HG02973 (cell line): ENCODE results near the gene ZBTB17.
A peak's percentile ranks its signal among the peaks of the same experiment; 100 is the strongest.
"Not testable (repeated sequence)": the region's sequence is repeated elsewhere in the genome, so short reads cannot be mapped to it uniquely, and the experiment has no call there.

Source experiments
- ATAC-seq: cut with Tn5 transposase; IDR thresholded peaks from one replicate; pipeline ENCODE4 v1.9.1; 2021; ENCODE audit warnings: moderate library complexity; ENCODE audit not compliant: unreplicated experiment

Gene ZBTB17

DNA sequence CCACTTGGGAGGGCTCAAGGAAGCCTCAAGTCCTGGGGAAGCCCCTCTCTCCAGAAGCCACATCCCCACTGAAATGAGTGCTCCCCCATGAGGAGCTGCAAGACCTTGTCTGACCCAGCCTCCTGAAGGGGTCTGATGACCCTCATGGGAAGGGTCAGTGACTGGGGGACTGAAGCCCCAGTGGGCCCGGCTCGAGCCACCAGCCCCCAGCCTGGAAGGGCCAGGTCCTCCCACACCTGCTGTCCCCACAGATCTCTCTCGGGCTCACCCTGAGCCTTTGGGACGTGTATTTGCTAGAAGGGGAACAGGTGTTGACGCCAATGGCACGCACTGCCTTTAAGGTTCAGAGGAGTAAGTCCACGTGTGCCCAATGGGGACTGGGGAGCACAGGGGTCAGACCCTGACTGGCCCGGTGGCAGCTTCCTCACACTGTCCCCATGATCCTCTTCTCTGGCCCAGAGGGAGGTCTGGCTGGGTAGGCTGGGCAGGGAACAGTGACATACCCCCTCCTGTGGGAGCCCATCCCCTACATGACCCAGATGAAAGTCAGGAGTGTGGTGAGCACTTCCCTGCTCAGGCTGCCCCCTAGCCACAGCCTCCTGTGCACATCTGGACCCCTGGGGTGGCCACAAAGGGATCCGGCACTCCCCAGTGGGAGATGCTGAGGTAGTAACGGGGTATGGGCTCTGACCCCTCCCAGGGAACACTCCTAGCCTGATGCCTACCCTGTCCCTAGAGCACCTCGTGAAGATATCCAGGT, 15.7 kb upstream of the ZBTB17 start:
- no peak for ATAC-seq

DNA sequence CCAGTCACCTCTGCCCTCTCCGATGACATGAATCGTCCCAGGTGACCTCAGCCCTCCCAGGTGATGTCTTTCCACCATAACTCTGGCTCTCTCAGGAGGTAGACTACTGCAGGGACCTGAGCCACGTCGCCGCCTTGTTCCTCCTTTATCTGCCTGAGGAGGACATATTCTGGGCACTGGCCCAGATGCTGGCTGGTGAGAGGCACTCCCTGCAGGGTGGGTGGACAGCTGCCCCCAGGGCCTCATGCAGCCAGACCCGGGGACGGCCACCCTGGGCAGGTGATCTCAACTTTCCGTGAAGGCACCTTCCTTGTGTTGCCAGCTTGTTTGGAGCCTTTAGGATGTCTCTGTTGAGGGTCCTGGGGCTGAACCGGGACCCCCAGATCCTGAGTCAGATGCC, 13.9 kb upstream of the ZBTB17 start:
- ATAC-seq = no peak

DNA sequence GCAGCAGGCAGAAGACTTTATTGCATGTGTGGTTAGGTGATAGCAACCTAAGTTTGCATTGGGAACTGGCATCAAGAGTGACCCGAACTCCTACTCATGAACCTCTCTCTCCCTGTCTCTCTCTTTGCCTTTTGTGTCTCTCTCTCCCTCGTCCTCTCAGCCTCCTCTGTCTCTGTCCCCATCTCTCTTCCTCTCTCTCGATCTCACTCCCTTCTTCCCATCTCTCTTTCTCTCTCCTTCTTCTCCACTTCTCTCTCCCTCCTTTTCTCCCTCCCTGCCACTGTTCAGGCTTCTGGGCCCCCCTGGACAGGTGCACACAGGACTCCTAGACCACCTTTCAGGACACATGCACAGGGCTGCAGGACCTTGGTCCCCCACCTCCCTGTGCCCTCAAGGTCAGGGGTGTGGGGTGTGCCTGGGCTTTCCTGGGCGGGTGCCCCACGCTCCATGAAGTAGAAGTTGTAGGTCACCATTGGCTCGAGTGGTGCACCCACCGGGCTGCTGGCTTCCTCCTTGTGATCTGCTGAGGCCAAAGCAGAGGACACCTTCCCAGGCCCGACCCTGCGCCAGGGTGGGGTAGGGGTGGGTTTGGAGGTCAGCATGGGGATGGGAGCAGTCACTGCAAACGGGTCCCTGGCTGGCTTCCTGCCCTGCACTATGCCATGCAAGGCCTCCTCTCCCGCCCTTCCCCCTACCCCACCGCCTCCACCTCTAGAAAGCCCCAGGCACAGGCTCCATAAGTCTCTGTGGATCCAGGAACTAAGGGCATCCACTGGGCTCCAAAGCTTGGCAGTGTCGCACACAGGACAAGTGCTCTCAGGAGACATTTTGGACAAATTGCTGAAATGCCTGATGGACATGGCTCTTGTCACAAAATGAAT, 13.2 kb upstream of the ZBTB17 start:
- ATAC-seq = no peak

DNA sequence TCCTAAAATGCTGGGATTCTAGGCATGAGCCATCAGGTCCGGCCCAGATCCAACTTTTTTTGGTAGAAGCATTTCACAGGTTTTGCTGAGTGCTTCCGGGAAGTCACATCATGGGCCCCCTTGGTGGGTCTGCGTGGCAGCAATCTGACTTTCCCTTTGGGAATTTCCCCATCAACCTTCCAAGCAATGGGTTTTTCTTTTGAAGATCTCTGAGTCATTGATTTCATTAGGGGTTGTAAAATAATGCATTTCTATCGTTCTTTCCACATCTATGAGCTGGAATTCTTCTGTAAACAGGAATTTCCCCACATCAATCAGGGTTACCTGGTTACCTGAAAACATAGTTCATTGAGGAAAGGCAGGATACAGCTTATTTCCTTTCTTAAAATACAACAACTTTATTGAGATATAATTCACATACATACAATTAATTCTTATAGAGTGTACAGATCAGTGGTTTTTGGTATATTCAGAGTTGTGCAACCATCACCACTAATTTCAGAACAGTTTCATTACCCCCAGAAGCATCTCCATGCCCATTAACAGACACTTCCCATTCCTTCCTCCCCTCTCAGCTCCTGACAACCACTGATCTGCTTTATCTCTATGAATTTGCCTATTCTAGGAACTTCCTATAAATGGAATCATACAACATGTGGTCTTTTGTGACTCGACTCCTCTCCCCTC, 9.9 kb upstream of the ZBTB17 start:
- no peak for ATAC-seq

DNA sequence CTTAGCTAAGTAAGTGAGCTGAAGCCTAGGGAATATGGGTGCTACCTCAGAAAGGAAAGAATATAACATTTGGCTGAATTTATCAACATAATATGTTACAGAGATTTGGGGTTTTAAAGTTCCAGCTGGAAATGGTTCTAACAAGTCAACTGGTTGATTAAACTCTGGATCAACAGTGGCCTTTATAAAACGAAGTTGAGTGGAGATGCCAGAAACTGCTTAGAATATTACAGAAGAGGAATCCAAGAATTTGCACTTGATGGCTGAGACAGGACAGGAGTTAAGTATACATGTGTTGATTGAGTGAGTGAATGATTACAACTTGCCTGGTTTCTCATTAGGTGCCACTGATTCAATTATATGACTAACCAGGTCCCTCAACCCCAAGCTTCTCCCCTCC, 7.4 kb upstream of the ZBTB17 start:
- ATAC-seq = no peak

DNA sequence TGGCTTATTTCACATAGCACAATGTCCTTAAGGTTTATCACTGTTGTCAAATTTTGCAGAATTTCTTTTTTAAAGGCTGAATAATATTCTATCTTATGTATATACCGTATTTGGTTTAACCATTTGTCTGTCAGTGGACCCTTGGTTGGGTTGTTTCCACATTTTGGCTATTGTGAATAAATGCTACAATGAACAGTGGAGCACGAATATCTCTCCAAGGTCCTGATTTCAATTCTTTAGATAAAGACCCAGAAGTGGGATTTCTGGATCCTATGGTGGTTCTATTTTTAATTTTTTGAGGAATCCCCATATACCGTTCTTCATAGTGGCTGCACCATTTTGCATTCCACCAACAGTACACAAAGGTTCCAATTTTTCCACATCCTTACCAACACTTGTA, 5.8 kb upstream of the ZBTB17 start:
- no peak for ATAC-seq

DNA sequence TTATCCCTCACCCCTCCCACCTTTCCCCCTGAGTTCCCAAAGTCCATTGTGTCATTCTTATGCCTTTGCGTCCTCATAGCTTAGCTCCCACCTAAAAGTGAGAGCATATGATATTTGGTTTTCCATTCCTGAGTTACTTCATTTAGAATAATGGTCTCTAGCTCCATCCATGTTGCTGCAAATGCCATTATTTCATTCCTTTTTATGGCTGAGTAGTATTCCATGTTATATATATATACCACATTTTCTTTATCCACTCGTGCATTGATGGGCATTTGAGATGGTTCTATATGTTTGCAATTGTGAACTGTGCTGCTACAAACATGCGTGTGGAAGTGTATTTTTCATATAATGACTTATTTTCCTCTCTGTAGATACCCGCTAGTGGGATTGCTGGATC, 2.0 kb upstream of the ZBTB17 start:
- not testable (repeated sequence) for ATAC-seq

DNA sequence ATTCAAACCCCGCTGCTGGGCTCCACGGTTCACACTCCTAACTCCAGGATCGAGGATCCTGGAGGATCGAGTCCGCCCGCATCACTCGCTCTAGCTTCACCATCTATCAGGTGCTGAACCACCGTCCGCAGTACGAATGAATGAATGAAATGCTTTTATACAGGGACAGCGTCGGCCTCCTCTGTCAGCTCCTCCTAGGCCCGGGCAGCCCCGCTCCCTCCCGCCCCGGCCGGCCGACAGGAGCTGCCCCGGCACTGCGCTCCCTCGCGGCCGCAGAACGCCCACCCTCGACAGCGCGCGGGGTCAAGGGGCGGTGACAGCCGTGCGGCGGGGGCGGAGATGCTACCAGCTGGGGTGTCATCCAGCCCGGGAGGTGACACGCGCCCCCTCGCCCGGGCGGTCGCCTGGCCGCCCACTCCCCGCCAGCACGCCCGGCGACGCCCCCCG, 520 bp downstream of the ZBTB17 start:
- peak; percentile 47 for ATAC-seq

DNA sequence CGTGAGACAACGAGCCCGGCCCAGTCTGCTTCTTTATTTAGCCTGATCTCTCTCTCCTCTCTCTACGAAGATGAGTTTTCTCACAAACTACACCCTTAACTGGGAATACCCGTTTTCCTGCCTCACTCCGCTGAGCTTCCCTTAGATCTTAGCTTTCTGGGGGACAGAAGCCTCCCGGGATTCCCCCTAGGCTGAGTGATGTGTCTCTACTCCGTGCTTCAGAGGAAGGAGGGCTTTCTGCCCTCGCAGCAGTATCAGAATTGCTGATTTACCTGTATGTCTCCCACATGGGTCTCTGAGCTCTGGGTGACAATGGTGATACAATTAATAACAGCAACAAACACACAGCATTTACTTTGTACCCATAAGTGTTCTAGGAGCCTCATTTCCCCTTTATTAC, 1.0 kb downstream of the ZBTB17 start:
- ATAC-seq = no peak

DNA sequence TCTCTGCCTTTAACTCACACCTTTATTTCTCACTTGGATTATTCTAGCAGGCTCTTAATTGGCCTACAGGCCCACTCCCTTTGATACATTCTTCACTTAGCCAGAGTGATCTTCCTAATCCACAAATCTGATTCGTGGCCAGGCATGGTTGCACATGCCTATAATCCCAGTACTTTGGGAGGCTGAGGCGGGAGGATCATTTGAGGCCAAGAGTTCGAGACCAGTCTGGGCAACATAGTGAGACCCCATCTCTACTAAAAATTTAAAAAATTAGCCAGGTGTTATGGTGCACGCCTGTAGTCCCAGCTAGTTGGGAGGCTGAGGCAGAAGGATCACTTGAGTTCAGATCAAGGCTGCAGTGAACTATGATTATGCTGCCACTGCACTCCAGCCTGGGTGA, 2.1 kb downstream of the ZBTB17 start:
- no peak for ATAC-seq

DNA sequence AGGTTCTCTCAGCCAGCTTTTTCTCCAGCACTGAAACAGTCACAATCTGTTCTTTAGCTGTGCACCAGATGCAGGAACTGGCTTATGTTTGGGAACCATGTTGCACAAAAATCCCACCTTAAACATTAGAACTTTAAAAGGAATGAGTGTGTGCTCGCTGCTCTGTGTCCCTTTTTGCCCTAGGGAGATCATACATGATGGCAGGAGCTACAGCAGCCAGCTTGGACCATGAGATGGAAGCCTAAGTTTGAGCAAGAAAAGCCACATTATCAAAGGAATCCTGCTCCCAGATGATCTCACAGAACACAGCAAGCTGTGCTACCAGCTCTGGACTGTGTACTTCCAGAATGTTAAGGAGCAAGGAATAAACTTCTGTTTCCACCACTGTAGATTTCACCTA, 3.5 kb downstream of the ZBTB17 start:
- no peak for ATAC-seq

DNA sequence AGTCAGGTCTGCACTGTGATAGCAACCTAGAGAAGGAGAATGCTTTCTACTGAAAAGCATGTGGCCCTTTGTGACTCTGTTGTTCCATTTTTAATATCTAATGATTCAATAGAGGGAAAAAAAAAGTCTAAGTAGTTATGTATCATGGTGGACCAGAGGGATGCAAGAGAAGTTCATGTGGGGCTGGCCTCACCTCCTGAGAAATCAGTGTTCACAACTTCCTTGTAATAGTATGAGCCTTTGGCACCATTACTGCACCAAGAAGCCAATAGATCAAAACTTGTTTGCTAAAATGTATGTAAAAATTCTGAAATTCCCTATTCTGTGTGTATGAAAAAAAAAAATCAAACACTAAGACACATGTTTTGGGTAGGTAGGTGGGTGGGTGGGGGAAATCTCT, 5.0 kb downstream of the ZBTB17 start:
- no peak for ATAC-seq

DNA sequence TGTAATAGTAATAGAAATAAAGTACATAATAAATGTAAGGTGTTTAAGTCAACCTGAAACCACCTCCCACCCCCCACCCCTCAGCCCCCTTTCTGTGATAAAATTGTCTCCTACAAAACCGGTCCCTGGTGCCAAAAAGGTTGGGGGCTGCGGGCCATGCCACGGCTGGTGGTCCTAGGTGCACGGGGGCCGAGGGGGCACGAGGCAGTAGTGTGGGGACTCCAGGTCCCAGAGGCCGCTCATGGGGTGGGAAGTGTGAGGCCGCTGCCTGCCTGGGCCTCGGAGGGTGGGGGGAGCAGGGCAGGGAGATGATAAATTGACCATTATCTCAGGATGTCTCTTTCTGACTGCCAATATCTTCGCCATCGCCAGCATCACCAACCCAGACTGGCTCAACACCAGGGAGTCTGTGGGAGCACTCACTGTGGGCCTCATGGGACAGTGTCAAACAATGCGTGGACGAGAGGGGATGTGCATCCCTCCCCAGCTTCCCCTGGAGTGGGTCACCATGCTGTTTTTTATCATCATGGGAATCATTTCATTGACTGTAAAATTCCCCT, 6.5 kb downstream of the ZBTB17 start:
- no peak for ATAC-seq

DNA sequence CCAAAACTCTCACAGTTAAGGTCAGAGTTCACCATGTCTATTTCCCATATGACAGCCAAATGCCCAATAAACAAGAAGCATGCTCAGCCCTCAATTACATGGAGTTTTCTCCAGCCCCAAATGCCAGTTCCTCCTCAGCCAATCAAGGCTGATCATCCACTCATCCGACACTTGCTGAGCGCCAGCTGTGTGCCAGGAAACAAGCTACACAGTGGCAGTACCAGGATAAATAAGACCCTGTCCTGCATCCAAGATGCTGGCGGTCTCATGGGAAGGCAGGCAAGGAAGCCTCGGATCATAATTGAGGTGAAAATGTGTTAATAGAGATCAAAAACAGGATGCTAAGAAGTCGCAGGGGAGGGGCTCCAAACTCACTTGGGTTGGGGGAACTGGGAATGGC, 7.7 kb downstream of the ZBTB17 start:
- no peak for ATAC-seq

DNA sequence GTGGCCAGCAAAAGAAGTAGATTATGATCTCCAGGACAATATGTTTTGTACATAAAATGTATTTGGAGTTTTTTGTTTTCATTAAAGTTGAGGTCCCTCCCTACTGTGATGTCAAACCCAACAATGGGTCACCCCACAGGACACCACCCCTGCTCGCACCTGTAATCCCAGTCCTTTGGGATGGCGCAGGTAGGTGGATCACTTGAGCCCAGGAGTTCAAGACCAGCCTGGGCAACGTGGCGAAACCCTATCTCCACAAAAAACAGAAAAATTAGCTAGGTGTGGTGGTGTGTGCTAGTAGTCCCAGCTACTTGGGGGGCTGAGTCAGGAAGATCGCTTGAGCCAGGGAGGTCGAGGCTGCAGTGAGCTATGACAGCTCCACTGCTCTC, 9.0 kb downstream of the ZBTB17 start:
- ATAC-seq = no peak

DNA sequence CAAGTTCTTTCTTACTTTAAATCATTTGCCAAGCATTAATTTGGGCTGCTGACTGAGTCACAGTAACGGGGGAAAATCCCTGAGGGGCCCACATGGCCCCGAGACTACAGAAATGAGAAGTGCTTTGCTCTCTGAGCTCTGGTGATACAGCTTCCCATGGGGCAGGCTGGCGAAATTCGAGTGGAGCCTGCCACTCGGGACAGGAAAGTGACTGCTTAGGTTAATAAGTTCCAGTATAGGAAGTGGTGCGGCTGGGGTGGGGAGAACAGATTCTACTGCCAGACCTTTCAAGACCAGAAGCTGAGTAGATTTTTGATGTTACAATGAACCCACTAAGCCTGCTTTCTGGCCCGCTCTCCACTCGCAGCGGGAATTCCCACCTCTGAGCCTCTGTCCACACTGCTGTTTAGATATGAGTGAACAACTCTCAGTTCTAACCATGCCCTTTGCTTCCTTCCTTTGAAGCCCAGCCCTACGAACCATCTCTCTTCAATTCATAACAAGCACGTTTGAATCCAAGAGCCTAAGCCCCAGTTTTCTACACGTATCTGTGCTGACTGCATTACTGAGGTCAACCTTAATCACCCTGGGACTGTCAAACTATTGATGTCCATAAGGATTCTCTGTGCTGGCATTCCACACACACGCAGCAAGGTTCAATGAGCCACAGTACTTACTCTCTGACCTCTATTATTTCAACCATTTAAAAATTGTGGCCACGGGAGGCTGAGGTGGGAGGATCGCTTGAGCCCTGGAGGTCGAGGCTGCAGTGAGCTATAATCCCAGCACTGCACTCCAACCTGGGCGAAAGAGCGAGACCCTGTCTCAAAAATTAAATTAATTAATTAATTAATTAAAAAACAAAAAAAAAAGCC, 9.6 kb downstream of the ZBTB17 start:
- peak; percentile 60 for ATAC-seq

DNA sequence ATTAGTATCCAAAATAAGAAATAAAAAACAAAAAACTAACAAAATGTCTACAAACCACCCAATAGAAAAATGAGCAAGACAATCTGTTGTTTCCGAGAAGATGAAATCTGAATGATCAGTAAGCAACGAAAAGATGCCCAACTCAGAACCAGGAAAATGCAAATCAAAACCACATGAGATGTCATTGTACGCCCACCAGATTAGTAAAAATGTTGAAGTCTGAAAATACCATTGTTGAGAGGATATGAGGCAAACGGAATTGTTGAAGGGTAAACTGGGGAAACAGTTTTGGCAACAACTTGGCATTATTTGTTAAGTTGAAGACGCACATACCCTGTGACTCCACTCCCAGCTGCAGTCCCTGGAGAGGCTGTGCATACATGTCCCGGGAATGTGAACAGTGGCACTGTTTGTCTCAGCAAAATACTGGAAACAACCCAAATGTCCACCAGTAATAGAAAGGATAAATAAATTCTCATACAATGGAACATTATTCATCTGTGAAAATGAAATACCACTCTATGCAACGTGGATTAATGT, 10.6 kb downstream of the ZBTB17 start:
- no peak for ATAC-seq

DNA sequence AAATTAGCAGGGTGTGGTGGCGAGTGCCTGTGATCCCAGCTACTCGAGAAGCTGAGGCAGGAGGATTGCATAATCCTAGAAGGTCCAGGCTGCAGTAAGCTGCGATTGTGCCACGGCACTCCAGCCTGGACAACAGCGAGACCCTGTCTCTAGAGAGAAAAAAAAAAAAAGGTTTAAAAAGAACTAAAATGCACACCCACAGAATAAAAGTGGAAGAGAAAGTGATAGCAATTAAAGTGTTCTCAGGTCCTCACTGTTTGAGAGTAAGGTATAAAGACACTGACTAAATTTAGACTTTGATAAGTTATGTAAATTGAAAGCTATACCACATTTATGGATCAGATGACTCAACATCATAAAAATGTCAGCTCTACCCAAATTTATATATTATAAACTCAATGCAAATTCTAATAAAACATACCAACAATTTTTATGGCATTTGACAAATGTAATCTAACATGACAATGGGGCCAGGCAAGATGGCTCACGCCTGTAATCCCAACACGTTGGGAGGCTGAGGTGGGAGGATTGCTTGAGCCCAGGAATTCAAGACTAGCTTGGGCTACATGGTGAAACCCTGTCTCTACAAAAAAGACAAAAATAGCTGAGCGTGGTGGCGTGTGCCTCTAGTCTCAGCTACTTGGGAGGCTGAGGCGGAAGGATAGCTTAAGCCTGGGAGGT, 11.8 kb downstream of the ZBTB17 start:
- no peak for ATAC-seq

DNA sequence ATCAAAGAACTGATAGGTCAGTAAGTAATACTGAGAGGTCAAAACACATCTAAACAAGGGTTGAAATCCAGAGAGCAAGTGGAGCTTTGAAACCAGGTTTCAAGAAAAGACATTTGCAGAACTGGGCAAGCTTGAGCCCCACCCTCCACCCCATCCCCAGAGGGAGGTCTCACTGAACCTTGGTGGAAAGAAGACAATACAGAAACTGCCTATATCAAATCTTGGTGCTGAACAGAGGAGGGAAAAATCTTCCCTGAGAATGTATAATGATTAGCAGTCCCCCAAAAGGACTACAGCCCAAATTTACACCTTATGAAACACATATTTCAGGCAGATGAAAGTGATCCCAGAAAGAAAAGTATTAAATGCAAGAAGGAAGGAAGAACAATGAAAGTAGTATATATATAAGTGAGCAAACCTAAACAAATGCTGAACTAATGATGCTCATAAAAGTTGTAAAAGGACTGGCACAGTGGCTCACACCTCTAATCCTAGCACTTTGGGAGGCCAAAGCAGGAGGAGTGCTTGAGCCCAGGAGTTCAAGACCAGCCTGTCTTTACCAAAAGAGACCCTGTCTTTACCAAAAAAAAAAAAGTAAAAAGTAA, 12.4 kb downstream of the ZBTB17 start:
- ATAC-seq = no peak
